NCI-H1105 (cell line): ENCODE measurements around the gene ZNF512.
A peak's percentile ranks its signal among the peaks of the same experiment; 100 is the strongest.

ENCODE experiments used
- DNase-seq: peaks from one replicate; lab custom pipeline; 2025; lab: John Stamatoyannopoulos, UW

ZNF512 gene

GRCh38 chr2:27638037-27638637, 55.3 kb downstream of the ZNF512 start:
- no peak for DNase-seq

- DNase-seq, result no peak
Observed at GRCh38 chr2:27638709-27639108, 55.9 kb downstream of the ZNF512 start.

GRCh38 chr2:27640722-27641245, 57.9 kb downstream of the ZNF512 start:
- DNase-seq, result no peak

GRCh38 chr2:27645197-27645596, 62.4 kb downstream of the ZNF512 start:
- no peak for DNase-seq

GRCh38 chr2:27647289-27647688, 64.4 kb downstream of the ZNF512 start:
- no peak for DNase-seq

- no peak for DNase-seq
Observed at GRCh38 chr2:27647737-27648136, 64.9 kb downstream of the ZNF512 start.

- no peak for DNase-seq
Observed at GRCh38 chr2:27651056-27651455, 68.2 kb downstream of the ZNF512 start.

GRCh38 chr2:27652341-27652740, 69.5 kb downstream of the ZNF512 start:
- DNase-seq, result no peak

- no peak for DNase-seq
Observed at GRCh38 chr2:27652790-27653189, 69.9 kb downstream of the ZNF512 start.

GRCh38 chr2:27653397-27653796, 70.6 kb downstream of the ZNF512 start:
- no peak for DNase-seq

- DNase-seq, result no peak
Observed at GRCh38 chr2:27655155-27655951, 72.5 kb downstream of the ZNF512 start.

GRCh38 chr2:27661371-27661770, 78.5 kb downstream of the ZNF512 start:
- no peak for DNase-seq

GRCh38 chr2:27663285-27664153, 80.7 kb downstream of the ZNF512 start, which contains the start of the genes SLC4A1AP and SUPT7L:
Gene SLC4A1AP (plus strand): TSS chr2:27663889. CDS start chr2:27663915, 26 bp downstream.
Gene SUPT7L (minus strand): TSS chr2:27663614. CDS start chr2:27662192, 1,422 bp downstream.
- DNase-seq, result peak; percentile 53

GRCh38 chr2:27664154-27664574, 81.3 kb downstream of the ZNF512 start:
- no peak for DNase-seq

GRCh38 chr2:27664622-27665363, 82.0 kb downstream of the ZNF512 start:
- DNase-seq, result no peak

GRCh38 chr2:27667446-27667845, 84.6 kb downstream of the ZNF512 start:
- DNase-seq, result no peak

GRCh38 chr2:27671235-27671634, 88.4 kb downstream of the ZNF512 start:
- no peak for DNase-seq
